HepG2 (cell line): ENCODE measurements around the gene SMTN. TPM values are rescaled to one million over a fixed set of nuclear protein-coding genes. Genes with fewer than 3 reads are reported as not detected.

ENCODE experiments used
- DBP ChIP-seq: sonication (generic); formaldehyde crosslinking; IDR thresholded peaks from 2 replicates; pipeline ENCODE4 v1.4.0; 2020; ENCODE audit warnings: missing genetic modification reagents; ENCODE audit errors: not compliant biosample characterization
- GLI4 ChIP-seq: sonication (generic); formaldehyde crosslinking; IDR thresholded peaks from 2 replicates; pipeline ENCODE4 v1.5.1; 2020; ENCODE audit warnings: missing genetic modification reagents, mild to moderate bottlenecking, moderate library complexity, borderline replicate concordance
- GRHL1 ChIP-seq: sonication (generic); formaldehyde crosslinking; conservative IDR thresholded peaks from 2 replicates; pipeline ENCODE4 v1.8.0; 2022; ENCODE audit warnings: missing genetic modification reagents
- KDM1A ChIP-seq: IDR thresholded peaks from 2 replicates; pipeline ENCODE4 v1.6.1; 2016; ENCODE audit warnings: missing compliant biosample characterization
- NR3C1 ChIP-seq: sonication (generic); formaldehyde crosslinking; IDR thresholded peaks from 2 replicates; pipeline ENCODE4 v1.4.0; 2020; ENCODE audit warnings: missing genetic modification reagents
- PBX3 ChIP-seq: sonication (generic); formaldehyde crosslinking; IDR thresholded peaks from 2 replicates; pipeline ENCODE4 v1.8.1; 2023; ENCODE audit warnings: missing genetic modification reagents, inconsistent platforms, borderline replicate concordance
- RCOR2 ChIP-seq: IDR thresholded peaks from 2 replicates; pipeline ENCODE4 v1.6.1; 2016; ENCODE audit warnings: missing biosample characterization, missing genetic modification reagents
- RFX5 ChIP-seq: IDR thresholded peaks from 2 replicates; pipeline ENCODE4 v1.6.1; 2011; ENCODE audit warnings: low read depth, low read length, improper control_type of control experiment
- RFXAP ChIP-seq: sonication (generic); formaldehyde crosslinking; IDR thresholded peaks from 2 replicates; pipeline ENCODE4 v1.4.0; 2020; ENCODE audit warnings: missing genetic modification reagents, borderline replicate concordance
- SIX4 ChIP-seq: sonication (generic); formaldehyde crosslinking; IDR thresholded peaks from 2 replicates; pipeline ENCODE4 v1.4.0; 2020; ENCODE audit warnings: missing genetic modification reagents
- SPEN ChIP-seq: sonication (generic); formaldehyde crosslinking; IDR thresholded peaks from 2 replicates; pipeline ENCODE4 v1.5.1; 2020; ENCODE audit warnings: low read depth, mild to moderate bottlenecking, missing genetic modification reagents
- SSRP1 ChIP-seq: IDR thresholded peaks from 2 replicates; pipeline ENCODE4 v1.6.1; 2016; ENCODE audit warnings: control low read depth
- TRAFD1 ChIP-seq: sonication (generic); formaldehyde crosslinking; IDR thresholded peaks from 2 replicates; pipeline ENCODE4 v1.5.1; 2020; ENCODE audit warnings: missing genetic modification reagents, mild to moderate bottlenecking, borderline replicate concordance
- ZBTB14 ChIP-seq: sonication (generic); formaldehyde crosslinking; IDR thresholded peaks from 2 replicates; pipeline ENCODE4 v1.4.0; 2020; ENCODE audit warnings: missing genetic modification reagents
- ZFP91 ChIP-seq: sonication (generic); formaldehyde crosslinking; IDR thresholded peaks from 2 replicates; pipeline ENCODE4 v1.9.0; 2022; ENCODE audit warnings: missing genetic modification reagents, mild to moderate bottlenecking, borderline replicate concordance
- ZNF160 ChIP-seq: sonication (generic); formaldehyde crosslinking; IDR thresholded peaks from 2 replicates; pipeline ENCODE4 v1.8.0; 2022; ENCODE audit warnings: mild to moderate bottlenecking, inconsistent platforms, missing genetic modification reagents
- ZNF207 ChIP-seq: fragments of 450-650 bp; IDR thresholded peaks from 2 replicates; pipeline ENCODE4 v1.6.1; 2016; ENCODE audit warnings: antibody characterized with exemption, borderline replicate concordance
- ZNF354B ChIP-seq: sonication (generic); formaldehyde crosslinking; IDR thresholded peaks from 2 replicates; pipeline ENCODE4 v1.8.0; 2022; ENCODE audit warnings: mild to moderate bottlenecking, missing genetic modification reagents
- ZNF446 ChIP-seq: sonication (generic); formaldehyde crosslinking; IDR thresholded peaks from 2 replicates; pipeline ENCODE4 v1.5.0; 2020; ENCODE audit warnings: mild to moderate bottlenecking, missing genetic modification reagents
- ZNF607 ChIP-seq: sonication (generic); formaldehyde crosslinking; IDR thresholded peaks from 2 replicates; pipeline ENCODE4 v1.5.1; 2020; ENCODE audit warnings: missing genetic modification reagents, mild to moderate bottlenecking, borderline replicate concordance
- ZNF7 ChIP-seq: IDR thresholded peaks from 2 replicates; pipeline ENCODE4 v1.6.1; 2016; ENCODE audit warnings: missing biosample characterization, missing genetic modification reagents
- ZNF75D ChIP-seq: sonication (generic); formaldehyde crosslinking; IDR thresholded peaks from 2 replicates; pipeline ENCODE4 v1.8.1; 2023; ENCODE audit warnings: missing genetic modification reagents, mild to moderate bottlenecking, borderline replicate concordance
- ZNF83 ChIP-seq: sonication (generic); formaldehyde crosslinking; IDR thresholded peaks from 2 replicates; pipeline ENCODE4 v1.4.0; 2020; ENCODE audit warnings: missing genetic modification reagents, mild to moderate bottlenecking, borderline replicate concordance
- polyA plus RNA-seq, 8 experiments: library from polyadenylated mRNA; depleted of rRNA in 3 of 8; stranded (reverse) in 7 of 8; unstranded in 1 of 8; fragments of >200 nt; fragmentation: Illumina TruSeq in 4 of 8; extraction: Trizol in 4 of 8; gene quantifications; 2 replicates each; pipeline versions ENCODE4 v1.2.1 to v1.2.3, GENCODE V29; 2011 to 2016; ENCODE audit warnings: low read depth in 4 of 8, missing spikeins in 1 of 8, mixed read lengths in 1 of 8; ENCODE audit not compliant: insufficient read depth in 1 of 8
- total RNA-seq, 5 experiments: library from RNA; depleted of rRNA; stranded (reverse); fragments of >200 nt; fragmentation: Illumina TruSeq; extraction: Trizol; gene quantifications; 2 replicates each; pipeline ENCODE4 v1.2.3, GENCODE V29; 2016; ENCODE audit warnings: low read depth in 1 of 5

Gene SMTN
- total and polyA plus RNA-seq, 2 of the 13 experiments (the other 11 are each of a cell fraction or from before 2014, with no cell fraction given): 14.7 to 26.1 TPM

- TF ChIP-seq TRAFD1 (CRISPR knock-in tag) (no peak), ZFP91 (CRISPR knock-in tag) (peak; percentile 85), PBX3 (no peak), RFX5 (no peak), RCOR2 (peak; percentile 91), DBP (CRISPR knock-in tag) (peak; percentile 37), SPEN (CRISPR knock-in tag) (peak; percentile 86), ZNF354B (no peak), ZNF446 (CRISPR knock-in tag) (no peak), GLI4 (CRISPR knock-in tag) (no peak), SIX4 (CRISPR knock-in tag) (peak; percentile 40; the same call in 1 of the 2 replicates), KDM1A (peak; percentile 99), GRHL1 (CRISPR knock-in tag) (no peak), RFXAP (CRISPR knock-in tag) (peak; percentile 78; the same call in 1 of the 2 replicates), ZBTB14 (CRISPR knock-in tag) (no peak), ZNF607 (no peak; the same call in 1 of the 2 replicates), ZNF75D (CRISPR knock-in tag) (no peak), ZNF207 (no peak), SSRP1 (no peak), ZNF160 (peak; percentile 70), ZNF7 (CRISPR knock-in tag) (no peak), ZNF83 (CRISPR knock-in tag) (no peak), NR3C1 (CRISPR knock-in tag) (no peak)
These were observed 25.4 kb upstream of the SMTN start (continued) for GRCh38 chr22:31055635-31056159.
